ENCODE results near the gene TAOK3. TPM values are rescaled to one million over a fixed set of nuclear protein-coding genes. Genes with fewer than 3 reads are reported as not detected.

TAOK3 gene
- 7.7 to 10.7 TPM (median 9.2 TPM) in 5 replicates for total RNA-seq (2022; extraction: Qiagen RNA extraction)

DNA sequence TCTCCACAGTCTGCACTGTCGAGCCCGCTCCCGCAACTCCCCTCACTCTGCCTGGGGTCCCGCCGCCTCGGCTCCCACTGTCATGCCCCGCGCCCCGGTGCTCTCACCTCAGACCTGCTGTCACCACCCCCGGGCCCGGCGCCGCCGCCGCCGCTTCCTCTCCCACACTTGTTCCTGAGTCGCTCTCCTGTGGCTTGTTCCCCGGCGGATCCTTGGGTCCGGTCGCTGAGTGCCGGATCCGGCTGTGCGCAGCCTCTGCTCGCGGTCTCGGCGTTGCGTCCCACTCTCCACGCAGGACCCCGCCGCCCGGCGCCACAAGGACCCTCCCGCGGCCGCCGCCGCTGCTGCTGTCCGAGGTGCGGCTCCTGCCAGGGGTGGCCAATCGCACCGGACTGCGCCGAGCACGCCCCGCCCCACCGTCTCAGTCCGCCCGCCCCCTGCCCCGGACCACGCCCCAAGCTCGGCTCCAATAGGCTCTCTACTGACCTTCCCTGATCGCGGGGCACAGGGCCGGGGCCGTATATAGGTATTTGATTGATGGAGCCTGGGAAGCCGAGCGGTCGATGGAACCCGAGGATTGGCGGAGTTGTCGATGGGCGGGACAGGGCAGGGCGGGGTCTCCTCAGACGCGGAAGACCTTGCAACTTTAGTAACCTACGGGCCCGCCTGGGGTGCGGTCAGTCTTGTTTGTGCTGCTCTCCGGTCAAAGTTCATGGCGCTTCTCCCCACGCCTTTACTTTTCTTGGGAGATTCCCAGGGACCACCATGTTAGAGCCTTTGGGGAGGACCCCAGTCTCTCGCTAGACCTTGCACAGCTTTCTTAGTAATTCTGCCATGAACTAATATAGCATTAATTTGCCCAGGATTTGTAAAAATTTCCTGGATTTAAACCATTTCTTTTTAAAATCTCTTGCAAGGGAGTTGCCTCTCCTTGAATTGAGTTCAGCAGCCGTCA is at the start of gene TAOK3:
TAOK3 (minus strand) TSS at position 367 of the 955 bp plus-strand sequence. CDS start 117,340 bp downstream, outside the sequence.

DNA sequence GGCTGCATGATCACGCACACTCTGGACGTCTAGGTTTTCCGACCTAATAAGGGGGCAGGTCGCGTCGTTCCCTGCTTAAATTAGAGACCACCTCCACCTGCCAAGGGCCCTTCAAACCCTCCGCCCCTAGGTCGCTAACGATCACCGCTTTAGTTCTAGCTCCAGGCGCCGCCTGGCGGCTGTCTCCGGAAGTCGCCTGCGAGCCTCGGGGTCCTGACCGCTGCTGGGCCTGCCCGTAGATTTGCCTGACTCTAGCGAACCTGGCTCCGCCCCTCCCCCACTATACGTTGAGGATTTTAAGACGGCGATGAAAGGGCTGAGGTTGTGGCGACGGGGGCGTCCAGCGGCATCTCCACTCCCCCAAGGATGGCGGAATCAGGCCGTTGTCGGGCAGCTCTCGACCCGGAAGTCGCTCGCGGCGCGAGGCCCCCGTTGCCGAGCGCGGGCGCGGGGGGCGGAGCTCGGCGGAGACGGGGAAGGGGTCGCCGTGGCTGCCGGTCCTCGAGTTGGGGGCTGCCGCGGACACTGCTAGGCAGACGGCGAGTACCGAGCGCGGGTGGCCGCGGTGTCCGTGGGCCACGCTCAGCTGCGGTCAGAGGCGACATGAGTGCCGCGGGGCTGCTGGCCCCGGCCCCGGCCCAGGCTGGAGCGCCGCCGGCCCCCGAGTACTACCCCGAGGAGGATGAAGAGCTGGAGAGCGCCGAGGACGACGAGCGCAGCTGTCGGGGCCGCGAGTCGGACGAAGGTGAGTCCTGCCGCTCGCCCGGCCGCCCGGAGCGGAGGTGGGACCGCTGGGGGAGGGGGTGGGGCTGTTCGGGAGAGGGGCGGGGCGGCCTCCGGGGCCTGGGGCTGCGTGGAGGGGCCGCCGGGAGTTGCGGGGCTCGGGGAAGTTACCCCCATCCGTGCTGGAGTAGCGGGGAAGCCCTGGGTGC is 3.6 kb upstream of the TAOK3 start, which contains the start of gene SUDS3:
SUDS3 (plus strand) TSS at position 467 of the 932 bp plus-strand sequence; CDS start at position 604, 137 bp downstream.

DNA sequence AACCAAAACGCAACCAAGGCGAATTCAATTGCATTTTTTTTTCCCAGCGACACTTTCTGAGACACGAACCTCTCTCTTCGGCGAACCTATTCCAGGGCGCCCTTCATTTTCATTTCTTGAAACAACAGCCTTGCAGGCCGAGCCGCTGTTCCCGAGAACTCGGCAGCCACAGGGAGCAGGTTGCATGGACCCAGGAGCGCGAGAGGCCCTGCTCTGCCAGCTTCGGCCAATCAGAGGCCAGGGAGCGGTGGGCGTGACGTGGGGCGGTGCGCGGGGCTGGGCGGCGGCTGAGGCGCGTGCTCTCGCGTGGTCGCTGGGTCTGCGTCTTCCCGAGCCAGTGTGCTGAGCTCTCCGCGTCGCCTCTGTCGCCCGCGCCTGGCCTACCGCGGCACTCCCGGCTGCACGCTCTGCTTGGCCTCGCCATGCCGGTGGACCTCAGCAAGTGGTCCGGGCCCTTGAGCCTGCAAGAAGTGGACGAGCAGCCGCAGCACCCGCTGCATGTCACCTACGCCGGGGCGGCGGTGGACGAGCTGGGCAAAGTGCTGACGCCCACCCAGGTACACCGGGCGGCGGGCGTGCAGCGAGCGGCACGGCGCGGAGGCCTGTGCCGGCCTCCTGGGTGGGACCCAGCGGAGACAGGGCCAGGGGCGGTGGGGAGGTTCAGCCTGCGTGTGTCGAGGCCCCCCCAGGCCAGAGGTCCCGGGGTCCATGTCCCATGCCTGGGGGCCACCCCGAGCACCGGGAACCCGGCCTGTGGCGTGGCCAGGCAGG is 236.7 kb downstream of the TAOK3 start, which contains the start of gene PEBP1:
PEBP1 (plus strand) TSS at position 337 of the 771 bp plus-strand sequence; CDS start at position 423, 86 bp downstream.

DNA sequence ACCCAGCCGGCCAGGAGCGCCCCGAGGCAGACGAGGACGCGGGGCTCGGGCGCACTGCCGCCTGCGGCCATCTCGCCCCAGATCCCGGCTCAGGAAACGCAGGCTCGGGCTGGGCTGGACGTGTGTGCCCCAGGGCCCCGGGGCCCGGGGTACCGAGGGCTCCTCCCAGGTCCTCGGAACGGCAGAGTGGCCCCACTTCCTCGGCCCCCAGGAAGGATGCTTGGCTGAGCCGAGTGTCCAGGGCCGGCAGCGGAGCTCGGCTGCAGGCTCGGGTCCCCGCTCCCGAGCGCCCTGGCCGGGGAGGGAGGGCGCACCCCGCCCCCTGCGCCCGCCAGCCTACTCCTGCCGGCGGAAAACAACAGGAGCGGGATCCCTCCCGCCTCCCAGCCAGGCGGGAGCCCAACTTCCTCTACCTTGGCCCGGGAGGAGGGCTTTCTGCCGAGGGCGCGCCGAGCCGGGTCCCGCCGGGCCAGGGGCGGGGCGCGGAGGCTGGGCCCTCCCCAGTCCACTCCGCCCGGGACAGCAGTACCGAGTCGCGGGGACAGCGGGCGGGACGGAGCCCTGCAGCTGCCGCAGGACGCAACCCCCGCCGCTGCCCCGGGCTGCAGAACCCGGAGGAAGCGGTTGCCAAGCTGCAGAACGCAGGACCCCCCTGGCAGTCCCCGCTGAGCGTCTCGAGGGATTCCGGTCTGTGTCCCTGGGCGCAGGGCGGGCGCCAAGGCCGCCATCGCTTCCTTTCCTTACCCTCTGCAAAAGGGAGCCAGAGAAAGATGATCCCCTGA is 268.9 kb downstream of the TAOK3 start, which contains the start of gene VSIG10:
VSIG10 (minus strand) TSS at position 411 of the 782 bp plus-strand sequence; CDS start at position 71, 340 bp downstream.

Other genes with a start within 250 kb of the TAOK3 start
- 245 to 292 TPM (median 280 TPM) in 5 replicates for gene PEBP1, start 236.8 kb downstream of the TAOK3 start, total RNA-seq (2022; extraction: Qiagen RNA extraction)
- 12.4 to 17.3 TPM (median 14.1 TPM) in 5 replicates for gene SUDS3, start 3.6 kb upstream of the TAOK3 start, total RNA-seq (2022; extraction: Qiagen RNA extraction)

Data from A549 treated with Hydrocortisone at 1 μM for 4 hours (cell line).